Neuronal stem cell (in vitro differentiated cells): Measurements from ENCODE around the gene GADD45G.
A peak's percentile ranks its signal among the peaks of the same experiment; 100 is the strongest.

Experiments used
- DNase-seq: peaks from one replicate; pipeline ENCODE4 v3.0.0-alpha.2; 2013; ENCODE audit warnings: low spot score
- H2AFZ ChIP-seq: one replicate; pipeline ENCODE4 v1.6.1; 2013; ENCODE audit warnings: mild to moderate bottlenecking, low read length, inconsistent platforms
- H2AK5ac ChIP-seq: 2 replicates; pipeline ENCODE4 v1.6.1; 2013; ENCODE audit warnings: low read depth, mild to moderate bottlenecking, inconsistent platforms, low read length, moderate library complexity, mixed read lengths
- H2BK120ac ChIP-seq: 2 replicates; pipeline ENCODE4 v1.6.1; 2013; ENCODE audit warnings: low read depth, mild to moderate bottlenecking, inconsistent platforms, low read length, moderate library complexity, mixed read lengths
- H2BK12ac ChIP-seq: one replicate; pipeline ENCODE4 v1.6.1; 2013; ENCODE audit warnings: low read length, inconsistent platforms
- H2BK15ac ChIP-seq: 2 replicates; pipeline ENCODE4 v1.6.1; 2013; ENCODE audit warnings: mild to moderate bottlenecking, low read length, inconsistent platforms, mixed read lengths
- H2BK5ac ChIP-seq: one replicate; pipeline ENCODE4 v1.6.1; 2013; ENCODE audit warnings: inconsistent platforms, mild to moderate bottlenecking, low read length, moderate library complexity
- H3K14ac ChIP-seq: one replicate; pipeline ENCODE4 v1.6.1; 2013; ENCODE audit warnings: low read length, inconsistent platforms
- H3K18ac ChIP-seq: 2 replicates; pipeline ENCODE4 v1.6.1; 2013; ENCODE audit warnings: low read length, inconsistent platforms
- H3K23ac ChIP-seq: 2 replicates; pipeline ENCODE4 v1.6.1; 2013; ENCODE audit warnings: low read depth, mild to moderate bottlenecking, mixed read lengths, low read length, inconsistent platforms; ENCODE audit not compliant: poor library complexity
- H3K27ac ChIP-seq: replicated peaks from 3 replicates; pipeline ENCODE4 v1.5.1; 2013; ENCODE audit warnings: low read length, inconsistent platforms
- H3K27me3 ChIP-seq, 3 experiments: 2 replicates each; pipeline ENCODE4 v1.6.1; 2013; ENCODE audit warnings: low read length in 3 of 3, mild to moderate bottlenecking in 2 of 3, inconsistent platforms in 1 of 3, low read depth in 1 of 3, mixed read lengths in 1 of 3, moderate library complexity in 1 of 3; ENCODE audit not compliant: control insufficient read depth in 3 of 3, insufficient read depth in 3 of 3
- H3K36me3 ChIP-seq, 2 donors: replicated peaks in 1 of 2; 2 replicates each; pipeline ENCODE4 v1.6.1; 2013; ENCODE audit warnings: low read length in 2 of 2; ENCODE audit not compliant: control insufficient read depth in 2 of 2, insufficient read depth in 2 of 2
- H3K4ac ChIP-seq: 2 replicates; pipeline ENCODE4 v1.6.1; 2013; ENCODE audit warnings: inconsistent platforms, mild to moderate bottlenecking, low read length, moderate library complexity
- H3K4me1 ChIP-seq, 2 donors: 1 replicate in 1 of 2; 2 replicates in 1 of 2; pipeline ENCODE4 v1.6.1; 2013; ENCODE audit warnings: low read length in 2 of 2, low read depth in 1 of 2; ENCODE audit not compliant: control insufficient read depth in 2 of 2, insufficient read depth in 1 of 2
- H3K4me2 ChIP-seq: one replicate; pipeline ENCODE4 v1.6.1; 2013; ENCODE audit warnings: mild to moderate bottlenecking, low read length, inconsistent platforms; ENCODE audit not compliant: insufficient read depth, poor library complexity, severe bottlenecking
- H3K4me3 ChIP-seq, 2 donors: 2 replicates each; pipeline ENCODE4 v1.5.1; 2013; ENCODE audit warnings: low read length in 2 of 2, mild to moderate bottlenecking in 2 of 2, inconsistent platforms in 1 of 2, moderate library complexity in 1 of 2
- H3K79me1 ChIP-seq: one replicate; pipeline ENCODE4 v1.6.1; 2013; ENCODE audit warnings: low read depth, mild to moderate bottlenecking, inconsistent platforms, low read length, moderate library complexity
- H3K9ac ChIP-seq: one replicate; pipeline ENCODE4 v1.6.1; 2013; ENCODE audit warnings: mild to moderate bottlenecking, low read depth, low read length, inconsistent platforms; ENCODE audit not compliant: poor library complexity
- H3K9me3 ChIP-seq, 2 donors: replicated peaks in 1 of 2; 2 replicates each; pipeline versions ENCODE3 to v1.6.1; 2013; ENCODE audit warnings: low read length in 2 of 2, mild to moderate bottlenecking in 2 of 2, inconsistent platforms in 1 of 2, low read depth in 1 of 2, mixed read lengths in 1 of 2, moderate library complexity in 1 of 2; ENCODE audit not compliant: control insufficient read depth in 2 of 2, insufficient read depth in 1 of 2
- H4K8ac ChIP-seq: one replicate; pipeline ENCODE4 v1.6.1; 2013; ENCODE audit warnings: low read depth, mild to moderate bottlenecking, inconsistent platforms, low read length, moderate library complexity
- H4K91ac ChIP-seq: one replicate; pipeline ENCODE4 v1.6.1; 2013; ENCODE audit warnings: low read length, low read depth, mild to moderate bottlenecking, inconsistent platforms; ENCODE audit not compliant: poor library complexity
- WGBS, 2 donors: extraction: QIAGEN DNeasy Blood & Tissue Kit; methylation state at CpG; one replicate each; pipeline ENCODE4 v1.1.7; 2013; ENCODE audit warnings: missing lambda C conversion rate in 2 of 2, mixed read lengths in 1 of 2; ENCODE audit not compliant: insufficient read length in 2 of 2, insufficient replicate concordance in 1 of 2; ENCODE audit errors: extremely low coverage in 2 of 2; 5-methylcytosine and 5-hydroxymethylcytosine counted together

The GADD45G gene

GRCh38 chr9:89655056-89655989 lies 50.5 kb downstream of the GADD45G start:
- Histone ChIP-seq H2BK12ac (no peak overlapping the region), H2AFZ (peak overlapping the region; percentile 24), H3K9ac (peak overlapping the region; percentile 24), H4K91ac (no peak overlapping the region), H3K4me1 (peaks cover 5 to 13% of the 10 kb centered on the region in 2 donors), H3K23ac (peak overlapping the region; percentile 13), H3K27ac (no peak overlapping the region), H2AK5ac (peak overlapping the region; percentile 20), H4K8ac (no peak overlapping the region), H3K14ac (peak overlapping the region; percentile 66), H3K9me3 (no peaks in the 10 kb centered on the region), H3K18ac (peak overlapping the region; percentile 56), H2BK5ac (no peak overlapping the region), H2BK15ac (no peak overlapping the region), H3K36me3 (no peaks in the 10 kb centered on the region), H3K4me2 (no peak overlapping the region), H3K27me3 (peaks cover 0 to 42% (median 0%) of the 10 kb centered on the region in 3 experiments), H2BK120ac (peak overlapping the region; percentile 69), H3K4ac (no peak overlapping the region), H3K4me3 (no peak overlapping the region), H3K79me1 (no peaks in the 10 kb centered on the region)
- no CpG with 5 or more reads among the region's 17 CpGs for whole genome bisulfite sequencing, 2 donors
- no peak for DNase-seq
